Peyer's patch (tissue), 4 donors: ENCODE data around the gene ASCC3. TPM values are rescaled to one million over a fixed set of nuclear protein-coding genes. Genes with fewer than 3 reads are reported as not detected.

Experiments used
- DNase-seq, 3 donors: peaks; one replicate each; pipeline ENCODE4 v3.0.0-alpha.2; 2017 to 2019
- H3K27ac ChIP-seq, 4 donors: fragments of 200-600 bp; sonication (generic); one replicate each; pipeline ENCODE4 v1.5.1; 2016 to 2019
- H3K27me3 ChIP-seq, 2 donors: fragments of 200-600 bp; sonication (generic); one replicate each; pipeline ENCODE4 v1.5.1; 2019
- H3K36me3 ChIP-seq, 3 donors: fragments of 200-600 bp; sonication (generic); one replicate each; pipeline ENCODE4 v1.5.1; 2016 to 2019
- H3K4me1 ChIP-seq, 4 donors: fragments of 200-600 bp; sonication (generic); one replicate each; pipeline ENCODE4 v1.5.1; 2016 to 2019
- H3K4me3 ChIP-seq, 4 donors: fragments of 200-600 bp; sonication (generic); 1 replicate in 3 of 4; 2 replicates in 1 of 4; pipeline ENCODE4 v1.5.1; 2016 to 2019; ENCODE audit warnings: mild to moderate bottlenecking in 1 of 4
- H3K9me3 ChIP-seq, 4 donors: fragments of 200-600 bp; sonication (generic); one replicate each; pipeline ENCODE4 v1.5.1; 2016 to 2019; ENCODE audit warnings: mild to moderate bottlenecking in 1 of 4
- POLR2A ChIP-seq, 2 donors: fragments of 450-650 bp; IDR thresholded peaks; one replicate each; pipeline ENCODE4 v1.5.1; 2017; ENCODE audit warnings: antibody characterized with exemption in 2 of 2, mild to moderate bottlenecking in 2 of 2, moderate library complexity in 2 of 2
- total RNA-seq, 4 donors: library from RNA; depleted of rRNA; stranded (reverse); fragments of >200 nt; gene quantifications; one replicate each; pipeline ENCODE4 v1.1.0, GENCODE V29; 2016
- TF ChIP-seq, protein P1 (sequence below), 6 experiments: fragments of 450-650 bp in 4 of 6; fragments of 200-600 bp in 2 of 6; sonication (generic) in 1 of 6; IDR thresholded peaks; one replicate each; pipeline ENCODE4 v1.5.1; 2017 to 2019; ENCODE audit warnings: antibody characterized with exemption in 6 of 6, mild to moderate bottlenecking in 3 of 6, moderate library complexity in 1 of 6

Gene ASCC3
- total RNA-seq, 4 donors from 2014 or later: 21.1 to 69.3 (median 40.6) TPM

- TF ChIP-seq, protein P1, sequence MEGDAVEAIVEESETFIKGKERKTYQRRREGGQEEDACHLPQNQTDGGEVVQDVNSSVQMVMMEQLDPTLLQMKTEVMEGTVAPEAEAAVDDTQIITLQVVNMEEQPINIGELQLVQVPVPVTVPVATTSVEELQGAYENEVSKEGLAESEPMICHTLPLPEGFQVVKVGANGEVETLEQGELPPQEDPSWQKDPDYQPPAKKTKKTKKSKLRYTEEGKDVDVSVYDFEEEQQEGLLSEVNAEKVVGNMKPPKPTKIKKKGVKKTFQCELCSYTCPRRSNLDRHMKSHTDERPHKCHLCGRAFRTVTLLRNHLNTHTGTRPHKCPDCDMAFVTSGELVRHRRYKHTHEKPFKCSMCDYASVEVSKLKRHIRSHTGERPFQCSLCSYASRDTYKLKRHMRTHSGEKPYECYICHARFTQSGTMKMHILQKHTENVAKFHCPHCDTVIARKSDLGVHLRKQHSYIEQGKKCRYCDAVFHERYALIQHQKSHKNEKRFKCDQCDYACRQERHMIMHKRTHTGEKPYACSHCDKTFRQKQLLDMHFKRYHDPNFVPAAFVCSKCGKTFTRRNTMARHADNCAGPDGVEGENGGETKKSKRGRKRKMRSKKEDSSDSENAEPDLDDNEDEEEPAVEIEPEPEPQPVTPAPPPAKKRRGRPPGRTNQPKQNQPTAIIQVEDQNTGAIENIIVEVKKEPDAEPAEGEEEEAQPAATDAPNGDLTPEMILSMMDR (IDR thresholded peaks at IDR 0.05): no peak
- TF ChIP-seq POLR2A (IDR thresholded peaks at IDR 0.05): no peak
- H3K4me3 ChIP-seq: no peak overlapping the region
- DNase-seq: no peak
- no peaks in the 10 kb centered on the region for H3K36me3 ChIP-seq
- H3K4me1 ChIP-seq: no peaks in the 10 kb centered on the region
- no peak overlapping the region for H3K27ac ChIP-seq
- H3K27me3 ChIP-seq: no peaks in the 10 kb centered on the region
- no peaks in the 10 kb centered on the region for H3K9me3 ChIP-seq
Measured at GRCh38 chr6:100686216-100686615, 194.9 kb downstream of the ASCC3 start.

DNA sequence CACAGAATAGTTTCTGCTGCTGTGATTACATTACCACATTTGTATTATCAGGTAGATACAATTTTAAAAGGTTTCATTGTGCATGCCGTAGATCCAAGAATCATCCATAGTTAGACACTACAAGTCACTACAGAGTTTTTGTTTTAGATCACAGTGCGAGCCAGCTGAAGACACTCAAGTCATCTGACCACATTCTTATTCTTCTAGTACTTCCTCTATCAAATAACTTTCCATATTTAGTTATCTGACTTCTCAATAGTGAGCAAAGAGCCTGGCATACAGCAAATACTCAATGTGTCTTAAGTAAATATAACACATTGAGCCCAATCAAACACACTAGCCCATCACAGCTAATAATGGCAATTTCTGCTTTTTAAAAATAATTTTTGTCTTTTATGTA is 195.4 kb downstream of the ASCC3 start:
- Histone ChIP-seq H3K27ac (no peak overlapping the region), H3K4me3 (no peak overlapping the region), H3K4me1 (no peaks in the 10 kb centered on the region), H3K9me3 (no peaks in the 10 kb centered on the region), H3K27me3 (no peaks in the 10 kb centered on the region), H3K36me3 (no peaks in the 10 kb centered on the region)
- no peak for DNase-seq
- no peak for TF ChIP-seq POLR2A (IDR thresholded peaks at IDR 0.05)
- TF ChIP-seq, protein P1 (IDR thresholded peaks at IDR 0.05): no peak

- Histone ChIP-seq H3K9me3 (no peaks in the 10 kb centered on the region), H3K27me3 (no peaks in the 10 kb centered on the region), H3K36me3 (no peaks in the 10 kb centered on the region), H3K4me3 (no peak overlapping the region), H3K27ac (no peak overlapping the region), H3K4me1 (no peaks in the 10 kb centered on the region)
- DNase-seq: no peak
- no peak for TF ChIP-seq POLR2A (IDR thresholded peaks at IDR 0.05)
Measured at GRCh38 chr6:100680163-100680562, 201.0 kb downstream of the ASCC3 start.

DNA sequence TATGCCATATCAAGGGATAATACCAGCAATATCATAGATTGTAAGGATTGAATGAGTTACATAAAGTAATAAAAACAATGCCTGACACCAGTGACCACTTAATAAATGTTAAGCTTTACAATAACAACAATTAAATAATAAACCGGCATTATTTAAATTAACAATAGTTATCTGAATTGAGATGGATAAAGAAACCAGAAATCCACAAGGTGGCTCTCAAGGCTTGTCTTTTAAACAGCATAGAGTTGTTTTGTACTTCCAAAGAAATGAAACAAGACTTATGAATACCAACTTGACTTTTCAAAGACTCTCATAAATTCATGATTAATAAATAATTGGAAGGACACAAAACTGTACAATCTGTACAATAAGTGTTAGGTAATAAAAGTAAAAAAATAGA is 203.1 kb downstream of the ASCC3 start:
- Histone ChIP-seq H3K36me3 (no peaks in the 10 kb centered on the region), H3K4me1 (no peaks in the 10 kb centered on the region), H3K27me3 (no peaks in the 10 kb centered on the region), H3K27ac (no peak overlapping the region), H3K4me3 (no peak overlapping the region), H3K9me3 (no peaks in the 10 kb centered on the region)
- DNase-seq: no peak
- TF ChIP-seq POLR2A (IDR thresholded peaks at IDR 0.05): no peak
- TF ChIP-seq, protein P1 (IDR thresholded peaks at IDR 0.05): peak in 2 of 6 experiments; percentile 24 to 33

GRCh38 chr6:100677240-100677639 is 203.9 kb downstream of the ASCC3 start:
- no peaks in the 10 kb centered on the region for H3K9me3 ChIP-seq
- H3K27me3 ChIP-seq: no peaks in the 10 kb centered on the region
- no peak for TF ChIP-seq POLR2A (IDR thresholded peaks at IDR 0.05)
- TF ChIP-seq, protein P1 (IDR thresholded peaks at IDR 0.05): no peak
- no peaks in the 10 kb centered on the region for H3K4me1 ChIP-seq
- H3K36me3 ChIP-seq: no peaks in the 10 kb centered on the region
- DNase-seq: no peak
- no peak overlapping the region for H3K27ac ChIP-seq
- H3K4me3 ChIP-seq: no peak overlapping the region

GRCh38 chr6:100673641-100674040 is 207.5 kb downstream of the ASCC3 start:
- DNase-seq: no peak
- H3K27me3 ChIP-seq: no peaks in the 10 kb centered on the region
- TF ChIP-seq, protein P1 (IDR thresholded peaks at IDR 0.05): no peak
- no peak for TF ChIP-seq POLR2A (IDR thresholded peaks at IDR 0.05)
- no peaks in the 10 kb centered on the region for H3K36me3 ChIP-seq
- no peak overlapping the region for H3K4me3 ChIP-seq
- H3K9me3 ChIP-seq: no peaks in the 10 kb centered on the region
- H3K4me1 ChIP-seq: no peaks in the 10 kb centered on the region
- H3K27ac ChIP-seq: no peak overlapping the region
